ENCODE data around the gene ARID1B.

DNA sequence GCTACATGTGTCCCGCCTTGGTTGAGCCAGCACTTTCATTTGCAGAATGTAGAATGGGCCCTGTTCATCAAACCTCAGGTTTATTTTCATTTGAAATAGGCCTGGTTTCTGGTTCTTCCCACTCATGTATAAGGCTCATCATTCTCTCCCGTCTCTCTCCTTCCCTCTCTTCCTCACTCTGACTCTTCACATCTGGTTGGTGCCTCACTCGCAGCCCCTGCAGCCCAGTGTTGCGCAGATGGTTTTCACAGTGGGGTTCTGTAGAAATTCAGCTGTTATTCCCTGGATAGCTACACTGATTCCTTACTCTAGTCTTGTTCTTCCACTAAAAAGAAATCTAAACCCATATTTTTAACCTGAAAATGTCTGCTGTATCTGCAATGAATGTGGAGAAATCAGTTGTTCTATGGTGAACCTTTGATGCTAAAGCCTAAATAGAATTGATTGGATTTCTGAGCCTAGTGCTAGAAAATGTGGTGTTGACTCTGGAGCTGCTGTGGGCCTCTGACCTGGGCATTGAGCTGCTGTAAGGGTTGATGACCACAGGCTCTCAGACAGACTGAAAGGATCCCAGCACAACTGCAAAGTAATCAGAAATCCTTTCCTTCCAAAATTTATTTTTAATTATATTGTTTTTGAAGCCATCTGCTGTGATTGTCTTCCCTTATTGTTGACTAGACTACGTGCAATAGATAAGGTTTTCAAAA is 395.8 kb downstream of the ARID1B start:
- TF ChIP-seq, protein P1, sequence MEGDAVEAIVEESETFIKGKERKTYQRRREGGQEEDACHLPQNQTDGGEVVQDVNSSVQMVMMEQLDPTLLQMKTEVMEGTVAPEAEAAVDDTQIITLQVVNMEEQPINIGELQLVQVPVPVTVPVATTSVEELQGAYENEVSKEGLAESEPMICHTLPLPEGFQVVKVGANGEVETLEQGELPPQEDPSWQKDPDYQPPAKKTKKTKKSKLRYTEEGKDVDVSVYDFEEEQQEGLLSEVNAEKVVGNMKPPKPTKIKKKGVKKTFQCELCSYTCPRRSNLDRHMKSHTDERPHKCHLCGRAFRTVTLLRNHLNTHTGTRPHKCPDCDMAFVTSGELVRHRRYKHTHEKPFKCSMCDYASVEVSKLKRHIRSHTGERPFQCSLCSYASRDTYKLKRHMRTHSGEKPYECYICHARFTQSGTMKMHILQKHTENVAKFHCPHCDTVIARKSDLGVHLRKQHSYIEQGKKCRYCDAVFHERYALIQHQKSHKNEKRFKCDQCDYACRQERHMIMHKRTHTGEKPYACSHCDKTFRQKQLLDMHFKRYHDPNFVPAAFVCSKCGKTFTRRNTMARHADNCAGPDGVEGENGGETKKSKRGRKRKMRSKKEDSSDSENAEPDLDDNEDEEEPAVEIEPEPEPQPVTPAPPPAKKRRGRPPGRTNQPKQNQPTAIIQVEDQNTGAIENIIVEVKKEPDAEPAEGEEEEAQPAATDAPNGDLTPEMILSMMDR (IDR thresholded peaks at IDR 0.05) = no peak
- no peak for TF ChIP-seq EZH2 (IDR thresholded peaks at IDR 0.05; ENCODE audit: borderline replicate concordance, insufficient read depth, low read depth, low read length, poor library complexity, severe bottlenecking)
